ENCODE measurements around the gene KLC4.
A peak's percentile ranks its signal among the peaks of the same experiment; 100 is the strongest.
"Not testable (repeated sequence)": the region's sequence is repeated elsewhere in the genome, so short reads cannot be mapped to it uniquely, and the experiment has no call there.

The KLC4 gene

DNA sequence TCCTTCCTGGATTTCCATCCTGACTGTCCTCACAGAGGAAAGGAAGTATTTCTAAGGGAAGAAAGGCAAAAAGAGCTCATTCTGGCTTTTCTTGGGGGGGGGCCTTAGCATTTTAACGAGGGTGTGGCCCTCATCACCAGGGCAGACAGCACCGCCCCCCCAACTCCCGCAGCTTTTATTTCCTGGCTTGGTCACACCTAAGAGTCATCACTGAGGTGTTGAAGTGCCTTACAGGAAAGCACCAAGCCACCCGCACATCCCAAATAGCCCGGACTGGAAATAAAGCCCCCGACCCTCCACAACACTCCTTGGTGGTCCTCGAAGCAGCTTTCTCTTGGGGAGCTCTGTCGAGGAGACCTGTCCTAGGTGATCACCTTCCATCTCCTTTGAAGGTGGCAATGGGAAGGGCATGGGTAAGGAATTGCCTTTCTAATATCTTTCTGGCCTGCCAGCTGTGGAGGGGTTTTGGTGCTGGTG is 17.9 kb downstream of the KLC4 start:
- peak overlapping the region; percentile 75 to 96 for H3K4me3 ChIP-seq (replicated peaks in 1 of 2; ENCODE audit: low read depth in 2 of 2, low read length in 2 of 2)

DNA sequence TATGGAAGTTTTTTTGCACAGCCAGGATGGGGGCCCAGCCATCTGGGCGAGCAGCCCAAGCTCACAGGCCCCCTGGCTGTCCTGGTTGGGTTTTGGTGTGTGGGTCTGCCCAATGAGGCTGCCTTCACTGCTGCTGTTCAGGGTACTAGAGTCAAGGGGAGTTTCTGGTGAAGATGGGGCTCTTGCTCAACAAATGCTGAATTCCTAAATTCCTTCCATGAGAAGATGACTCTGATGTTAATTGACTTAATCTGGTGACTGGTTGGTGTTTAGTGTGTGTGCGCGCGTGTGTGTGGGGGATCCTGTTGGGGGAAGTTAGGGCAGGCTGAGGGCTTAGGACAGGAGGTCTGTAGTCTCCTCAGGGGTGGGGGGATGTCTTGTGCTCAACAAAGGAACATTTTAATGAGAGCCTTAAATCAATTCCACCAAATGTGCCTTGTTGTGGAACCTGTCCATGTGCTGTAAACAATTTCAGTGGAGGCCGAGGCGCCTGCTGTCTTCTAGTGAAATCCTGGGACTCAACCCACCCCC is 18.6 kb downstream of the KLC4 start:
- H3K4me3 ChIP-seq (replicated peaks in 1 of 2; ENCODE audit: low read depth in 2 of 2, low read length in 2 of 2), result no peak overlapping the region
- DNase-seq (ENCODE audit: low read depth in 2 of 2), result peak in 1 of 2 donors; percentile 62
- TF ChIP-seq, protein P1, sequence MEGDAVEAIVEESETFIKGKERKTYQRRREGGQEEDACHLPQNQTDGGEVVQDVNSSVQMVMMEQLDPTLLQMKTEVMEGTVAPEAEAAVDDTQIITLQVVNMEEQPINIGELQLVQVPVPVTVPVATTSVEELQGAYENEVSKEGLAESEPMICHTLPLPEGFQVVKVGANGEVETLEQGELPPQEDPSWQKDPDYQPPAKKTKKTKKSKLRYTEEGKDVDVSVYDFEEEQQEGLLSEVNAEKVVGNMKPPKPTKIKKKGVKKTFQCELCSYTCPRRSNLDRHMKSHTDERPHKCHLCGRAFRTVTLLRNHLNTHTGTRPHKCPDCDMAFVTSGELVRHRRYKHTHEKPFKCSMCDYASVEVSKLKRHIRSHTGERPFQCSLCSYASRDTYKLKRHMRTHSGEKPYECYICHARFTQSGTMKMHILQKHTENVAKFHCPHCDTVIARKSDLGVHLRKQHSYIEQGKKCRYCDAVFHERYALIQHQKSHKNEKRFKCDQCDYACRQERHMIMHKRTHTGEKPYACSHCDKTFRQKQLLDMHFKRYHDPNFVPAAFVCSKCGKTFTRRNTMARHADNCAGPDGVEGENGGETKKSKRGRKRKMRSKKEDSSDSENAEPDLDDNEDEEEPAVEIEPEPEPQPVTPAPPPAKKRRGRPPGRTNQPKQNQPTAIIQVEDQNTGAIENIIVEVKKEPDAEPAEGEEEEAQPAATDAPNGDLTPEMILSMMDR (IDR thresholded peaks at IDR 0.05; ENCODE audit: low read depth, low read length), result no peak

More for the DNA sequence above, 17.9 kb downstream of the KLC4 start:
- no peak for DNase-seq (ENCODE audit: low read depth in 2 of 2)
- TF ChIP-seq, protein P1 (IDR thresholded peaks at IDR 0.05; ENCODE audit: low read depth, low read length), result no peak

DNA sequence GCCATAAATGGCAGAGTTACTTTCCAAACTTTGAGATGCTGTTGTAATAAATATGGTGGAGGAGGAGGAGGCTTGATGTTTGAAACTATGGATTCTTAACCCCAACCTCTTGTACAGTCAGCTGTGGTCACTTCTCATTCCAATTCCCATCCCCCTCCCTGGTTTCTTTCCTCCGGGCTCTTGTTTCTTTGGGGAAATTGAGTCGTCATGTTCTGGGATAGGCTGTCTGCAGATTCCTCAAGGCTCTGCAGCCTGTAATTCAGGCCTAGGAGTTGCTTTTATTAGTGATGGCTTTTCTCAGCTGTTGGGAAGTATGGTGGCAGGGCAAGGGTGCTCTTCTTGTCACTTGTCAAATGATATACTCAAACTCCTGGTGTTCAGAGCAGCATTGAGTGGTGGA is 19.3 kb downstream of the KLC4 start:
- H3K4me3 ChIP-seq (replicated peaks in 1 of 2; ENCODE audit: low read depth in 2 of 2, low read length in 2 of 2), result no peak overlapping the region
- TF ChIP-seq, protein P1 (IDR thresholded peaks at IDR 0.05; ENCODE audit: low read depth, low read length), result no peak
- DNase-seq (ENCODE audit: low read depth in 2 of 2), result peak in 1 of 2 donors; percentile 35

DNA sequence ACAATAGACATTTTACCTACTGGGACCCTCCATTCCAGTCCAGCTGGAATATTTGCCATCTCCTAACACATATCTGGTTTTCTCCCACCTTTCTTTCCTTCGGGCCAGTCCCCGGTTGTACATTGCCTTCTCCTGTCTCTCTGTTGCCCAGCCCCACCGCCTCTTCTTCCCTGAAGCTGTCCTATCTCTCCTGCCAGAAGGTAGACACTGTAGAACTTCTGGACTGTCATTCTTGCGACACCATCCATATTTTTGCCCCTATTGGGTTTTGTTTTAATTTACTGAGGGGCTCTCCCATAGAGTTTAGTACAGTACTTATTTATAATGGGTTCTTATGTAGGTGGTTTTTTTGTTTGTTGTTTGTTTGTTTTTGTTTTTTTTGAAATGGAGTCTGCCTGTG is 21.6 kb downstream of the KLC4 start:
- no peak for DNase-seq (ENCODE audit: low read depth in 2 of 2)
- TF ChIP-seq, protein P1 (IDR thresholded peaks at IDR 0.05; ENCODE audit: low read depth, low read length), result no peak
- H3K4me3 ChIP-seq (replicated peaks in 1 of 2; ENCODE audit: low read depth in 2 of 2, low read length in 2 of 2), result no peak overlapping the region

DNA sequence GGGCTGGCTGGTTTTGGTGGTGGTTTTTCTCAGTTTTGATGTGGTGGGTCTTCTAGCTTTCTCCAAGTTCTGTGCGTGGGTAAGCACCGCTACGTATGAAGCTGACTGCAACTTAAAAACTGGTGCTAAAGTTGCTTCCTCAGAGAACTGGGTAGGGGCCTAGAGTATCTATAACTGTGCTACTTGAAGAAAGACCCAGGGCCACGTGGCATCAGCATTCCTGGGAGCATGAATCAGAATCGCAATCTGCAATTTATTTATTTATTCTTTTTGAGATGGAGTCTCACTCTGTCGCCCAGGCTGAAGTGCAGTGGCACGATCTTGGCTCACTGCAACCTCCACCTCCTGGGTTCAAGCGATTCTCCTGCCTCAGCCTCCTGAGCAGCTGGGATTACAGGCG is 22.5 kb downstream of the KLC4 start:
- H3K4me3 ChIP-seq (replicated peaks in 1 of 2; ENCODE audit: low read depth in 2 of 2, low read length in 2 of 2); DNase-seq (ENCODE audit: low read depth in 2 of 2): not testable (repeated sequence)

DNA sequence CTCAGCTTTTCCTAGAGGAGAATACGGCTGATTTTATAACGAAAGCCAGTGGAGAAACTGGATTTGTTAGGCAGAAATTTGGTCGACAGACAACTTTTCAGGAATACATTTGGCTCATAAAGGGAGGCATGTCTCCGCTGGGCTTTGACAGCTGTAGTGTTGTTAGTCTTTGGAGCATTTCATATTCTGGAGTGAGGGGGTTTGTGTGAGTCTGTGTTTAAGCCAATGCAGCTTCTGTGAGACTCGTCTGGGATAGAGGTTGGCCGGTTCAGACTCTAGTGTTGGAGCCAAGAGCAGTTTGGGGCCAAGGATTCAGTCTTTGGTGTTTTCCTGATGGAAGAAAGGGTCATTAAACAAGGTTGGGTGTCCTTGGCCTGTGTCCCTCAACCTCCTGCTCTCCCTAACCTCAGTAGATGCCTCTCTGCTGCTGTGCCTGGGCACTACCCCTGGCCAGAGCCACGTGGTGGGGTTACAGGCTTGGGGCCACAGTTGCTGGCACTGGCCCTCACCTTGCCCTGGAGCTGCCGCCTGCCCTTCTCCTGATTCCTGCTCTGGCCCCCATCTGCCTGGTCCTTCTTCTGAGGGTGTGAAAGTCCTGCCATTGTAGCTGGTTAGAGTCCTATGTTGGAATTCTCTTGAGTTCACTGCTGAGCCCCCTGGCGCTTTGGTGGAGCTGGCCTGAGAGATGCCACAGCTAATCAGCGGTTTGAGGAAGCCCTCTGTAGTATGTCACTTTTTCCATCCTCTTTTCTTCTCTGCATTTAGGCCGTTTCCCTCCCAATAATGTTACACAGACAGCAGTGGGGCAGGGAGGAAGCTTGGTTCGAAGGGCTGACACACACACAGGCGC is 23.6 kb downstream of the KLC4 start:
- no peak overlapping the region for H3K4me3 ChIP-seq (replicated peaks in 1 of 2; ENCODE audit: low read depth in 2 of 2, low read length in 2 of 2)
- DNase-seq (ENCODE audit: low read depth in 2 of 2), result no peak

More for the DNA sequence above, 23.6 kb downstream of the KLC4 start:
- TF ChIP-seq, protein P1 (IDR thresholded peaks at IDR 0.05; ENCODE audit: low read depth, low read length), result no peak
